DND-41 (cell line): ENCODE results near the gene MPV17.

Experiments
- EZH2 ChIP-seq: IDR thresholded peaks from 3 replicates; pipeline ENCODE4 v1.6.1; 2012; ENCODE audit warnings: borderline replicate concordance, low read depth, mild to moderate bottlenecking, moderate library complexity, low read length, inconsistent platforms; ENCODE audit not compliant: severe bottlenecking
- TF ChIP-seq, protein P1 (sequence below): IDR thresholded peaks from 2 replicates; pipeline ENCODE4 v1.5.1; 2012; ENCODE audit warnings: borderline replicate concordance, low read length, moderate library complexity, mild to moderate bottlenecking; ENCODE audit not compliant: poor library complexity, severe bottlenecking; ENCODE audit errors: extremely low read depth

DNA sequence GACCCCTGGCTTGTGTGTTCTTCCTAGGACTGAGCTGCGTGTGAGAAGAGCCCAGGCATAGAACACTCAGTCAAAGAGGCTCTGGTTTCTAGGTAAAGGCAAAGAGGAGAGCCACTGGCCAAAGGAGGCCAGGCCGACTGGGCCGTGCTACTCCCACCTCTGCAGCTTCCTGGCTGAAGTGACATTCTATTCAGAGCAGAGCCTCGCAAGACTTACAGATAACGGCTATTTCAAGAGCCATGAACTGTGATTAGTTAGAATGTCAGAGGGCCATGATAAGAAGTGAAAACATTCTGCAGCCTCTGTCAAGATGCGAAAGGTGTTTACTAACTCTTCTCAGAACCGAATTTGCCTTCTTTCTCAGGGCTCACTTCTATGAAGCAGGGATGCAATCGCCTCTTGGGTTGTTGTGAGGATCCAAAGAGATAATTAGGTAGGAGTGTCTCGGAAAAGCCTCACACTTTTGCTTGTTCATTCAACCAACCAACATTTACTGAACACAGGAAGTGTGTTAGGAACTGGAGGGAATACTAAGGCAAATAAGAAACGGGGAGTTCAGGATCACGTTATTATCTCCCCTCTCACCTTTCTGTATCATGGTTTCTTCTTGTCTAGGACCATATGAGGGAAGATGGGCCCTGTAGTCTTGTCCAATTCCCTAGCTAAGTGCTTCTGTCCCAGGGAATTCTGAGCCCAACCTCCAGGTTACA, 51.1 kb downstream of the MPV17 start:
- TF ChIP-seq, protein P1, sequence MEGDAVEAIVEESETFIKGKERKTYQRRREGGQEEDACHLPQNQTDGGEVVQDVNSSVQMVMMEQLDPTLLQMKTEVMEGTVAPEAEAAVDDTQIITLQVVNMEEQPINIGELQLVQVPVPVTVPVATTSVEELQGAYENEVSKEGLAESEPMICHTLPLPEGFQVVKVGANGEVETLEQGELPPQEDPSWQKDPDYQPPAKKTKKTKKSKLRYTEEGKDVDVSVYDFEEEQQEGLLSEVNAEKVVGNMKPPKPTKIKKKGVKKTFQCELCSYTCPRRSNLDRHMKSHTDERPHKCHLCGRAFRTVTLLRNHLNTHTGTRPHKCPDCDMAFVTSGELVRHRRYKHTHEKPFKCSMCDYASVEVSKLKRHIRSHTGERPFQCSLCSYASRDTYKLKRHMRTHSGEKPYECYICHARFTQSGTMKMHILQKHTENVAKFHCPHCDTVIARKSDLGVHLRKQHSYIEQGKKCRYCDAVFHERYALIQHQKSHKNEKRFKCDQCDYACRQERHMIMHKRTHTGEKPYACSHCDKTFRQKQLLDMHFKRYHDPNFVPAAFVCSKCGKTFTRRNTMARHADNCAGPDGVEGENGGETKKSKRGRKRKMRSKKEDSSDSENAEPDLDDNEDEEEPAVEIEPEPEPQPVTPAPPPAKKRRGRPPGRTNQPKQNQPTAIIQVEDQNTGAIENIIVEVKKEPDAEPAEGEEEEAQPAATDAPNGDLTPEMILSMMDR = no peak
- TF ChIP-seq EZH2 = no peak
